GM23338 (cell line): ENCODE results near the gene MAPK8IP2. TPM values are rescaled to one million over a fixed set of nuclear protein-coding genes. Genes with fewer than 3 reads are reported as not detected.

Experiments
- JUNB ChIP-seq: IDR thresholded peaks from one replicate; pipeline ENCODE4 v1.6.1; 2016; ENCODE audit warnings: antibody characterized with exemption; ENCODE audit not compliant: unreplicated experiment
- polyA plus RNA-seq: library from polyadenylated mRNA; unstranded; fragments of >200 nt; fragmentation: Nextera tagmentation; extraction: Ambion mirVana; gene quantifications from 2 replicates; pipeline ENCODE4 v1.2.1, GENCODE V29; 2016
- total RNA-seq: library from RNA; depleted of rRNA; stranded (reverse); fragments of >200 nt; shearing (Covaris generic); gene quantifications from 2 replicates; pipeline ENCODE4 v1.2.3, GENCODE V29; 2014; rRNA removed
- TF ChIP-seq, protein P1 (sequence below): IDR thresholded peaks from one replicate; pipeline ENCODE4 v1.6.1; 2018; ENCODE audit warnings: antibody characterized with exemption; ENCODE audit not compliant: unreplicated experiment

MAPK8IP2 gene
- total and polyA plus RNA-seq, 2 experiments from 2014 or later, result 0.15 to 3.5 TPM

DNA sequence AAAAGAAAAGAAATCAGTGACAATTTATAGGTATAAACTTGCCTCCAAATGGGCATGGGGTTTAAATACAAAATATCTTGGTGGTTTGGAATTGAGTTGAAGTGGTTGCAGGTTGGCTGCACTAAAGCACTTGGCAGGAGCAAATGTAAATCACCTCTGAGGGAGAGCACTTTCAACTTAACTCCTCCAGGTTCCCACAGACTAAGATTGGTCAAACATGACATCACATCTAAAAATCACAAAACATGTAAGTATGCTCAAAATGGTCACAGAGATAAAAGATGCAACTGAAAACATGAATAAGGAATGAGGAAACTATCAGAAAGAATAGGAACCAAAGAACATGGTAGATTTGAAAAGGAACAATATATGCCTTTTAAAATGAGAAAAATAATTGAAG is 59.7 kb downstream of the MAPK8IP2 start (continued):
- TF ChIP-seq, protein P1, sequence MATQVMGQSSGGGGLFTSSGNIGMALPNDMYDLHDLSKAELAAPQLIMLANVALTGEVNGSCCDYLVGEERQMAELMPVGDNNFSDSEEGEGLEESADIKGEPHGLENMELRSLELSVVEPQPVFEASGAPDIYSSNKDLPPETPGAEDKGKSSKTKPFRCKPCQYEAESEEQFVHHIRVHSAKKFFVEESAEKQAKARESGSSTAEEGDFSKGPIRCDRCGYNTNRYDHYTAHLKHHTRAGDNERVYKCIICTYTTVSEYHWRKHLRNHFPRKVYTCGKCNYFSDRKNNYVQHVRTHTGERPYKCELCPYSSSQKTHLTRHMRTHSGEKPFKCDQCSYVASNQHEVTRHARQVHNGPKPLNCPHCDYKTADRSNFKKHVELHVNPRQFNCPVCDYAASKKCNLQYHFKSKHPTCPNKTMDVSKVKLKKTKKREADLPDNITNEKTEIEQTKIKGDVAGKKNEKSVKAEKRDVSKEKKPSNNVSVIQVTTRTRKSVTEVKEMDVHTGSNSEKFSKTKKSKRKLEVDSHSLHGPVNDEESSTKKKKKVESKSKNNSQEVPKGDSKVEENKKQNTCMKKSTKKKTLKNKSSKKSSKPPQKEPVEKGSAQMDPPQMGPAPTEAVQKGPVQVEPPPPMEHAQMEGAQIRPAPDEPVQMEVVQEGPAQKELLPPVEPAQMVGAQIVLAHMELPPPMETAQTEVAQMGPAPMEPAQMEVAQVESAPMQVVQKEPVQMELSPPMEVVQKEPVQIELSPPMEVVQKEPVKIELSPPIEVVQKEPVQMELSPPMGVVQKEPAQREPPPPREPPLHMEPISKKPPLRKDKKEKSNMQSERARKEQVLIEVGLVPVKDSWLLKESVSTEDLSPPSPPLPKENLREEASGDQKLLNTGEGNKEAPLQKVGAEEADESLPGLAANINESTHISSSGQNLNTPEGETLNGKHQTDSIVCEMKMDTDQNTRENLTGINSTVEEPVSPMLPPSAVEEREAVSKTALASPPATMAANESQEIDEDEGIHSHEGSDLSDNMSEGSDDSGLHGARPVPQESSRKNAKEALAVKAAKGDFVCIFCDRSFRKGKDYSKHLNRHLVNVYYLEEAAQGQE, result no peak
- TF ChIP-seq JUNB, result no peak

Other genes starting within 250 kb of the MAPK8IP2 start
- gene SBF1, start 125.8 kb upstream of the MAPK8IP2 start, total RNA-seq, result 83.2 and 85.4 TPM in 2 replicates
- gene SBF1, start 125.8 kb upstream of the MAPK8IP2 start, polyA plus RNA-seq, result 23.3 and 26.5 TPM in 2 replicates
- 7.1 and 12.8 TPM in 2 replicates for gene ADM2, start 119.2 kb upstream of the MAPK8IP2 start, total RNA-seq
- gene ADM2, start 119.2 kb upstream of the MAPK8IP2 start, polyA plus RNA-seq, result 3.3 and 3.5 TPM in 2 replicates
- 0.16 TPM in 1 of 2 replicates, not detected in the other for gene MIOX, start 113.9 kb upstream of the MAPK8IP2 start, total RNA-seq
- gene MIOX, start 113.9 kb upstream of the MAPK8IP2 start, polyA plus RNA-seq, result not detected in 2 replicates
- gene LMF2, start 93.1 kb upstream of the MAPK8IP2 start, total RNA-seq, result 30.7 and 36.3 TPM in 2 replicates
- gene LMF2, start 93.1 kb upstream of the MAPK8IP2 start, polyA plus RNA-seq, result 14.6 and 15.6 TPM in 2 replicates
- 76.1 and 77.5 TPM in 2 replicates for gene NCAPH2, start 92.6 kb upstream of the MAPK8IP2 start, total RNA-seq
- gene NCAPH2, start 92.6 kb upstream of the MAPK8IP2 start, polyA plus RNA-seq, result 52.2 and 60.7 TPM in 2 replicates
- 1.6 and 4.9 TPM in 2 replicates for gene SCO2, start 75.2 kb upstream of the MAPK8IP2 start, total RNA-seq
- 1.1 and 2.6 TPM in 2 replicates for gene SCO2, start 75.2 kb upstream of the MAPK8IP2 start, polyA plus RNA-seq
- gene TYMP, start 70.8 kb upstream of the MAPK8IP2 start, total RNA-seq, result 0.28 and 1.2 TPM in 2 replicates
- gene TYMP, start 70.8 kb upstream of the MAPK8IP2 start, polyA plus RNA-seq, result 1.8 and 1.9 TPM in 2 replicates
- 0.58 TPM in 1 of 2 replicates, not detected in the other for gene KLHDC7B, start 54.9 kb upstream of the MAPK8IP2 start, total RNA-seq
- not detected in 2 replicates for gene KLHDC7B, start 54.9 kb upstream of the MAPK8IP2 start, polyA plus RNA-seq
- gene SYCE3, start 37.9 kb upstream of the MAPK8IP2 start, total RNA-seq, result not detected in 2 replicates
- not detected in 2 replicates for gene SYCE3, start 37.9 kb upstream of the MAPK8IP2 start, polyA plus RNA-seq
- 5.5 and 14.4 TPM in 2 replicates for gene CPT1B, start 22.4 kb upstream of the MAPK8IP2 start, total RNA-seq
- 5.6 and 6.4 TPM in 2 replicates for gene CPT1B, start 22.4 kb upstream of the MAPK8IP2 start, polyA plus RNA-seq
- gene CHKB, start 17.9 kb upstream of the MAPK8IP2 start, total RNA-seq, result 51.2 and 67.0 TPM in 2 replicates
- 61.6 and 63.7 TPM in 2 replicates for gene CHKB, start 17.9 kb upstream of the MAPK8IP2 start, polyA plus RNA-seq
- gene ARSA, start 27.4 kb downstream of the MAPK8IP2 start, total RNA-seq, result 8.2 and 8.6 TPM in 2 replicates
- 7.1 and 8.1 TPM in 2 replicates for gene ARSA, start 27.4 kb downstream of the MAPK8IP2 start, polyA plus RNA-seq
- 4.9 and 5.1 TPM in 2 replicates for gene SHANK3, start 72.0 kb downstream of the MAPK8IP2 start, total RNA-seq
- gene SHANK3, start 72.0 kb downstream of the MAPK8IP2 start, polyA plus RNA-seq, result 0.52 and 0.56 TPM in 2 replicates
- gene ACR, start 137.4 kb downstream of the MAPK8IP2 start, total RNA-seq, result 2.2 TPM in 1 of 2 replicates, not detected in the other
- gene ACR, start 137.4 kb downstream of the MAPK8IP2 start, polyA plus RNA-seq, result not detected in 2 replicates
- 11.5 and 11.8 TPM in 2 replicates for gene RABL2B, start 182.8 kb downstream of the MAPK8IP2 start, total RNA-seq
- gene RABL2B, start 182.8 kb downstream of the MAPK8IP2 start, polyA plus RNA-seq, result 9.7 and 10.8 TPM in 2 replicates